GM12878 (cell line): ENCODE measurements around the gene NTN1. TPM values are rescaled to one million over a fixed set of nuclear protein-coding genes. Genes with fewer than 3 reads are reported as not detected.

Source experiments
- ATAC-seq: fragments of 200-7000 bp; cut with Tn5 transposase; 3 replicates; pipeline ENCODE4 v1.9.1; 2020; ENCODE audit warnings: mild to moderate bottlenecking, moderate library complexity
- BruUV-seq: library from RNA; stranded (reverse); fragments of 400-500 nt; replicated peaks from 2 replicates; lab custom pipeline; 2021; lab: Mats Ljungman, UMichigan
- CTCF ChIA-PET: fragments of 300-600 bp; sonication (Branson Sonifier 250); formaldehyde crosslinking; extraction: SDS; loops from one replicate; lab custom pipeline; 2021; ENCODE audit warnings: inconsistent platforms; lab: Yijun Ruan, JAX
- POLR2A ChIA-PET: fragments of 350-600 bp; formaldehyde crosslinking; extraction: SDS; loops from one replicate; lab custom pipeline; 2021; ENCODE audit warnings: inconsistent platforms; lab: Charles Lee
- RAD21 ChIA-PET: fragments of 300-600 bp; sonication (Branson Sonifier 250); formaldehyde crosslinking; loops from one replicate; lab custom pipeline; 2023; ENCODE audit warnings: antibody characterized with exemption; ENCODE audit not compliant: unreplicated experiment; lab: Charles Lee
- SMC1A ChIA-PET: fragments of 300-600 bp; sonication (Branson Sonifier 250); formaldehyde crosslinking; loops from one replicate; lab custom pipeline; 2023; ENCODE audit not compliant: unreplicated experiment, uncharacterized antibody; lab: Charles Lee
- DNase-seq: peaks from one replicate; pipeline ENCODE4 v3.0.0-alpha.2; 2011; ENCODE audit warnings: low read depth, low spot score
- FAIRE-seq: peaks from 3 replicates; lab custom pipeline; 2011; peaks lifted over from hg19 to GRCh38; lab: Jason Lieb, UNC
- H2AFZ ChIP-seq: 2 replicates; pipeline ENCODE4 v1.6.0; 2011; ENCODE audit warnings: low read depth, low read length, control low read depth; ENCODE audit not compliant: control insufficient read depth
- H3K27ac ChIP-seq: 2 replicates; pipeline ENCODE4 v1.5.1; 2011; ENCODE audit warnings: control low read depth; ENCODE audit not compliant: control insufficient read depth, insufficient read depth
- H3K27me3 ChIP-seq, 2 experiments: replicated peaks in 1 of 2; 2 replicates each; pipeline versions ENCODE4 v1.6.0 to v1.6.1; 2011; ENCODE audit warnings: low read length in 1 of 2; ENCODE audit not compliant: control insufficient read depth in 2 of 2, insufficient read depth in 2 of 2
- H3K36me3 ChIP-seq, 2 experiments: 2 replicates each; pipeline ENCODE4 v1.5.1; 2011; ENCODE audit warnings: low read length in 1 of 2; ENCODE audit not compliant: control insufficient read depth in 2 of 2, insufficient read depth in 2 of 2
- H3K4me1 ChIP-seq: 2 replicates; pipeline ENCODE4 v1.6.1; 2011; ENCODE audit warnings: mild to moderate bottlenecking, low read length, moderate library complexity, mixed read lengths; ENCODE audit not compliant: control insufficient read depth, insufficient read depth
- H3K4me2 ChIP-seq: 2 replicates; pipeline ENCODE4 v1.6.0; 2011; ENCODE audit warnings: control low read depth; ENCODE audit not compliant: control insufficient read depth, insufficient read depth
- H3K4me3 ChIP-seq: fragments of 200-600 bp; sonication (generic); 2 replicates; pipeline ENCODE4 v1.5.1; 2016
- H3K79me2 ChIP-seq: 2 replicates; pipeline ENCODE4 v1.6.0; 2011; ENCODE audit warnings: low read length; ENCODE audit not compliant: control insufficient read depth, insufficient read depth
- H3K9ac ChIP-seq: 2 replicates; pipeline ENCODE4 v1.8.0; 2011; ENCODE audit warnings: low read length, control low read depth, mixed read lengths; ENCODE audit not compliant: control insufficient read depth, insufficient read depth
- H3K9me3 ChIP-seq: replicated peaks from 3 replicates; pipeline ENCODE4 v1.5.1; 2011; ENCODE audit warnings: mild to moderate bottlenecking, low read length; ENCODE audit not compliant: control insufficient read depth, insufficient read depth
- H4K20me1 ChIP-seq: 2 replicates; pipeline ENCODE4 v1.6.0; 2011; ENCODE audit not compliant: control insufficient read depth, insufficient read depth
- ASH2L ChIP-seq: fragments of 300-600, 200-600 bp; sonication (generic); IDR thresholded peaks from 2 replicates; pipeline ENCODE4 v1.6.1; 2017; ENCODE audit warnings: low read depth, mild to moderate bottlenecking, borderline replicate concordance
- BCL11A ChIP-seq: IDR thresholded peaks from 2 replicates; pipeline ENCODE4 v1.6.1; 2011; ENCODE audit warnings: low read depth, low read length
- CTCF ChIP-seq, 3 experiments: IDR thresholded peaks in 2 of 3; conservative IDR thresholded peaks in 1 of 3; 2 replicates each; pipeline ENCODE4 v1.5.1; 2011; ENCODE audit warnings: low read depth in 3 of 3, low read length in 3 of 3, mild to moderate bottlenecking in 3 of 3, control low read depth in 2 of 3, moderate library complexity in 2 of 3, inconsistent platforms in 1 of 3, mixed read lengths in 1 of 3; ENCODE audit not compliant: control insufficient read depth in 2 of 3, insufficient read depth in 1 of 3; ENCODE audit errors: extremely low read depth in 1 of 3
- GABPA ChIP-seq: IDR thresholded peaks from 2 replicates; pipeline ENCODE4 v1.6.1; 2014; ENCODE audit warnings: antibody characterized with exemption, low read depth, mild to moderate bottlenecking, inconsistent platforms
- IKZF1 ChIP-seq: fragments of 450-650 bp; conservative IDR thresholded peaks from 2 replicates; pipeline ENCODE4 v1.6.1; 2017; ENCODE audit warnings: antibody characterized with exemption, mild to moderate bottlenecking
- IRF4 ChIP-seq: IDR thresholded peaks from 2 replicates; pipeline ENCODE4 v1.6.1; 2011; ENCODE audit warnings: low read depth, low read length
- MYC ChIP-seq: IDR thresholded peaks from 2 replicates; pipeline ENCODE4 v1.6.1; 2011; ENCODE audit warnings: mild to moderate bottlenecking, low read length, moderate library complexity, inconsistent platforms; ENCODE audit not compliant: insufficient read depth, insufficient replicate concordance, insufficient read length, severe bottlenecking
- REST ChIP-seq: IDR thresholded peaks from 2 replicates; pipeline ENCODE4 v1.6.1; 2012; ENCODE audit warnings: mild to moderate bottlenecking, low read depth, low read length
- SMARCA5 ChIP-seq: fragments of 450-650 bp; IDR thresholded peaks from 2 replicates; pipeline ENCODE4 v1.6.1; 2017; ENCODE audit warnings: mild to moderate bottlenecking
- SPI1 ChIP-seq: IDR thresholded peaks from 2 replicates; pipeline ENCODE4 v1.6.1; 2011; ENCODE audit warnings: low read depth, mild to moderate bottlenecking, low read length, moderate library complexity, borderline replicate concordance; ENCODE audit not compliant: insufficient read depth
- TCF7 ChIP-seq: IDR thresholded peaks from 2 replicates; pipeline ENCODE4 v1.6.1; 2014; ENCODE audit warnings: antibody characterized with exemption, borderline replicate concordance
- ZBTB40 ChIP-seq: fragments of 450-650 bp; IDR thresholded peaks from 2 replicates; pipeline ENCODE4 v1.6.1; 2016; ENCODE audit warnings: mild to moderate bottlenecking, moderate library complexity, borderline replicate concordance
- ZNF274 ChIP-seq: IDR thresholded peaks from one replicate; pipeline ENCODE4 v1.8.0; 2011; ENCODE audit not compliant: insufficient read length, insufficient read depth
- ZNF384 ChIP-seq: IDR thresholded peaks from 2 replicates; pipeline ENCODE4 v1.6.1; 2012; ENCODE audit warnings: low read depth, mild to moderate bottlenecking, low read length, improper control_type of control experiment, borderline replicate concordance
- WGBS: methylation state at CpG from one replicate; pipeline ENCODE4 v1.1.6; 2016; ENCODE audit warnings: low lambda C conversion rate; ENCODE audit not compliant: insufficient replicate concordance, insufficient coverage; ENCODE audit errors: missing lambda C conversion rate; 5-methylcytosine and 5-hydroxymethylcytosine counted together
- in situ Hi-C: fragments of 300-500 bp; cut with MboI; formaldehyde crosslinking; loops from 9 replicates; pipeline ENCODE4 v1.14.3; 2018; ENCODE audit warnings: mixed read lengths
- intact Hi-C: fragments of 100-400 bp; cut with micrococcal nuclease; formaldehyde crosslinking; loops from one replicate; pipeline ENCODE4 v1.14.2; 2022; ENCODE audit not compliant: unreplicated experiment
- polyA plus RNA-seq, 11 experiments: library from polyadenylated mRNA; depleted of rRNA in 4 of 11; unstranded in 6 of 11; stranded (reverse) in 5 of 11; fragments of >200 nt; fragmentation: Nextera tagmentation in 4 of 11; fragmentation: Illumina TruSeq in 1 of 11; extraction: Ambion mirVana in 4 of 11; extraction: Trizol in 1 of 11; gene quantifications; 1 replicate in 1 of 11; 2 replicates in 10 of 11; pipeline versions ENCODE4 v1.2.1 to v1.2.3, GENCODE V29; 2011 to 2016; ENCODE audit warnings: inconsistent platforms in 2 of 11, missing spikeins in 2 of 11, low read depth in 1 of 11
- total RNA-seq, 4 experiments: library from RNA; depleted of rRNA in 3 of 4; stranded (reverse); fragments of >200 nt in 3 of 4; fragmentation: Illumina TruSeq in 1 of 4; extraction: Trizol in 1 of 4; gene quantifications; 2 replicates each; pipeline versions ENCODE4 v1.2.1 to v1.2.3, GENCODE V29; 2013 to 2021
- TF ChIP-seq, protein P1 (sequence below): fragments of 450-650 bp; IDR thresholded peaks from 2 replicates; pipeline ENCODE4 v1.6.1; 2016; ENCODE audit warnings: mild to moderate bottlenecking

NTN1 gene
- total and polyA plus RNA-seq, 10 of the 15 experiments (the other 5 are each of a cell fraction or from before 2014, with no cell fraction given), result 0.02 to 0.89 (median 0.35) TPM

DNA sequence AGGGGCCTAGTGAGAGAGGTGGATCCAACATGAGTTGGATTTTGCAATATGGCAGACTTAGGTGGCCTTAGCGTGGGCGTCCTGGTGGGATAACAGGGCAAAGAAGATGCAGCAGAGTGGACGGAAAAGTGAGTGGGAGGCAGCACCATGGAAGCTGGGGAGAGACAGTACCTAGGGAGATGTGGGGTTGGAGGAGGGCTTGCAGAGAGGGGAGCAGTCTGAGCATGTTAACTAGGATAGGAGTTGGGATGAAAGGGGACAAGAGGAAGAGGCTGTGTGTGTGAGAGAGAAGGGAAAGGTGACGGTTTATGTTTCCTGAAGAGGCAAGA, 120.1 kb downstream of the NTN1 start:
- Histone ChIP-seq H3K36me3 (no peaks in the 10 kb centered on the region), H3K9me3 (no peaks in the 10 kb centered on the region), H3K4me3 (no peak overlapping the region), H4K20me1 (no peaks in the 10 kb centered on the region), H3K27me3 (peaks cover 0 to 3% of the 10 kb centered on the region in 2 experiments; a peak in 3 of 4 replicates), H3K79me2 (no peaks in the 10 kb centered on the region), H2AFZ (no peak overlapping the region), H3K4me2 (no peak overlapping the region), H3K4me1 (no peaks in the 10 kb centered on the region), H3K27ac (no peak overlapping the region), H3K9ac (no peak overlapping the region)
- RAD21 ChIA-PET, result no interaction called here
- CTCF ChIA-PET, result no interaction called here
- no TSS peak for BruUV-seq
- in situ Hi-C loops, result no loop called here
- ATAC-seq (no peak), DNase-seq (no peak), FAIRE-seq (no peak)
- POLR2A ChIA-PET, result no interaction called here
- WGBS, result 56% methylated on average over 4 of the region's 4 CpGs
- intact Hi-C loops, result no loop called here
- SMC1A ChIA-PET, result no interaction called here
- TF ChIP-seq ASH2L (no peak), IRF4 (no peak), REST (no peak), MYC (no peak), ZNF274 (no peak), GABPA (no peak), BCL11A (no peak), SPI1 (no peak), CTCF (IDR thresholded peaks at IDR 0.05 in 2 of 3, conservative IDR thresholded peaks at IDR 0.05 in 1 of 3; ENCODE audit: control insufficient read depth in 2 of 3, extremely low read depth in 1 of 3, insufficient read depth in 1 of 3, low read depth in 3 of 3, low read length in 3 of 3) (no peak), TCF7 (no peak), ZNF384 (no peak), SMARCA5 (no peak), ZBTB40 (no peak), IKZF1 (no peak)
- TF ChIP-seq, protein P1, sequence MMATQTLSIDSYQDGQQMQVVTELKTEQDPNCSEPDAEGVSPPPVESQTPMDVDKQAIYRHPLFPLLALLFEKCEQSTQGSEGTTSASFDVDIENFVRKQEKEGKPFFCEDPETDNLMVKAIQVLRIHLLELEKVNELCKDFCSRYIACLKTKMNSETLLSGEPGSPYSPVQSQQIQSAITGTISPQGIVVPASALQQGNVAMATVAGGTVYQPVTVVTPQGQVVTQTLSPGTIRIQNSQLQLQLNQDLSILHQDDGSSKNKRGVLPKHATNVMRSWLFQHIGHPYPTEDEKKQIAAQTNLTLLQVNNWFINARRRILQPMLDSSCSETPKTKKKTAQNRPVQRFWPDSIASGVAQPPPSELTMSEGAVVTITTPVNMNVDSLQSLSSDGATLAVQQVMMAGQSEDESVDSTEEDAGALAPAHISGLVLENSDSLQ, result no peak
